Measurements from ENCODE around the gene COL23A1. TPM values are rescaled to one million over a fixed set of nuclear protein-coding genes. Genes with fewer than 3 reads are reported as not detected.

COL23A1 gene
- polyA plus RNA-seq, 1 donor (not counting 4 experiments of a cell fraction or from before 2014, with no cell fraction given): not detected

DNA sequence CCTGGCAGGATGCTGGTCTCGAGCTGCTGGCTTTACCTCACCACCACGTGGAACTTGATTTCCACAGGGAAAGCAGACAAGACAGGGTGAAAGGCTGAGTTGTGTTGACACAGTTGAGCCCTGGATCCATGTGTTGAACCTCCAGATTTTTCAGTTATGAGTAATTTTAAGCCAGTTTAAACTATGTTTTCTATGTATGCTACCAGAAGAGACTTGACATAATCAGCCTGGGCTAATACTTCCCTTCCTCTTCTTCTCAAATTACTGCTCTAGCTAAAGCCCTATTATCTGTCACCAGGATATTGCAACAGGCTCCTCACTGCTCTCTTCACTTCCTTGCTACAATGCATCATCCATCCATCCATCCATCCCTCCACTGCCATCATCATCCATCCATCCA is 345.6 kb downstream of the COL23A1 start:
- no peak for FAIRE-seq
- H3K9me3 ChIP-seq (ENCODE audit: control insufficient read depth, low read depth, low read length): no peaks in the 10 kb centered on the region
- H3K9me1 ChIP-seq (ENCODE audit: control insufficient read depth, extremely low read depth, insufficient read depth, low read length): no peaks in the 10 kb centered on the region
- H3K9ac ChIP-seq (ENCODE audit: control insufficient read depth, extremely low read depth, insufficient read depth, low read length): no peak overlapping the region
- H2AFZ ChIP-seq (ENCODE audit: control insufficient read depth, low read length): no peak overlapping the region
- no peaks in the 10 kb centered on the region for H3K36me3 ChIP-seq (ENCODE audit: control insufficient read depth in 2 of 2, extremely low read depth in 1 of 2, insufficient read depth in 2 of 2, low read length in 2 of 2)
- no peak overlapping the region for H3K27ac ChIP-seq (ENCODE audit: control insufficient read depth, insufficient read depth, low read length)
- no peak for TF ChIP-seq EZH2 (IDR thresholded peaks at IDR 0.05; ENCODE audit: low read length)
- no peak for TF ChIP-seq CTCF (optimal IDR thresholded peaks at IDR 0.05 in 1 of 3, IDR thresholded peaks at IDR 0.05 in 1 of 3, conservative IDR thresholded peaks at IDR 0.05 in 1 of 3; ENCODE audit: extremely low read depth in 1 of 3, insufficient read depth in 2 of 3, low read length in 3 of 3)
- no peak overlapping the region for H3K4me2 ChIP-seq (ENCODE audit: control insufficient read depth, extremely low read depth, insufficient read depth, low read depth, low read length)
- peaks cover 7% of the 10 kb centered on the region for H3K27me3 ChIP-seq (ENCODE audit: control insufficient read depth, extremely low read depth, insufficient read depth, low read length)
- no peak for DNase-seq (ENCODE audit: low read depth, low spot score)
- H4K20me1 ChIP-seq (ENCODE audit: control insufficient read depth, extremely low read depth, insufficient read depth, low read length): no peaks in the 10 kb centered on the region
- H3K4me1 ChIP-seq (ENCODE audit: control insufficient read depth, extremely low read depth, insufficient read depth, low read length): peaks cover 4% of the 10 kb centered on the region
- no peaks in the 10 kb centered on the region for H3K79me2 ChIP-seq (ENCODE audit: control insufficient read depth, insufficient read depth, low read length)
- no peak overlapping the region for H3K4me3 ChIP-seq (ENCODE audit: control insufficient read depth in 2 of 3, extremely low read depth in 1 of 3, insufficient read depth in 2 of 3, low read depth in 1 of 3, low read length in 3 of 3)
- dilution Hi-C loops (cut with MboI; ENCODE audit: extremely low pct_ligation_motif_present, low sequenced_read_pairs): no loop called here

DNA sequence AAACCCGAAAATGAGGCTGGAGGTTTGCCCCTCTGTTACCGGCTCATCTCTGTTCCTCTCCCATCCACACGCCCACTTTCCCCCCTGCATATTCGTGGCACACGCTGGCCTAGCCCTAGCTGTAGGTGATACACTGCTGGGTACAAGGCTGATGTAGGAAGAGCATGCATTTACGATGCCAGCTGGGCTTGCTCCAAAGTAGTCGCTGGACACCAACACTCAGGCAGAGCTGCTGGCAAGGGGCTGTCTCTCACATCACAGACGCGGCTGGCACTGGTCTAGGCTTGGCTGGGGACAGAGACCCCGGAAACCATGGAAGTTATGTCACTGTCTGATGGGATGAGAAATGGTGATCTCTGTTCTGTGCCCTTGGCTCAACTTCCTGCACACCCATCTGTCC is 347.8 kb downstream of the COL23A1 start:
- dilution Hi-C loops (cut with MboI; ENCODE audit: extremely low pct_ligation_motif_present, low sequenced_read_pairs): no loop called here
- DNase-seq (ENCODE audit: low read depth, low spot score): no peak
- TF ChIP-seq EZH2 (IDR thresholded peaks at IDR 0.05; ENCODE audit: low read length) (no peak), CTCF (optimal IDR thresholded peaks at IDR 0.05 in 1 of 3, IDR thresholded peaks at IDR 0.05 in 1 of 3, conservative IDR thresholded peaks at IDR 0.05 in 1 of 3; ENCODE audit: extremely low read depth in 1 of 3, insufficient read depth in 2 of 3, low read length in 3 of 3) (no peak)

More for the DNA sequence above, 347.8 kb downstream of the COL23A1 start:
- Histone ChIP-seq H3K79me2 (ENCODE audit: control insufficient read depth, insufficient read depth, low read length) (no peaks in the 10 kb centered on the region), H3K9me1 (ENCODE audit: control insufficient read depth, extremely low read depth, insufficient read depth, low read length) (no peaks in the 10 kb centered on the region), H3K36me3 (ENCODE audit: control insufficient read depth in 2 of 2, extremely low read depth in 1 of 2, insufficient read depth in 2 of 2, low read length in 2 of 2) (no peaks in the 10 kb centered on the region), H4K20me1 (ENCODE audit: control insufficient read depth, extremely low read depth, insufficient read depth, low read length) (no peaks in the 10 kb centered on the region), H3K27me3 (ENCODE audit: control insufficient read depth, extremely low read depth, insufficient read depth, low read length) (peaks cover 7% of the 10 kb centered on the region), H2AFZ (ENCODE audit: control insufficient read depth, low read length) (no peak overlapping the region), H3K4me3 (ENCODE audit: control insufficient read depth in 2 of 3, extremely low read depth in 1 of 3, insufficient read depth in 2 of 3, low read depth in 1 of 3, low read length in 3 of 3) (no peak overlapping the region), H3K4me2 (ENCODE audit: control insufficient read depth, extremely low read depth, insufficient read depth, low read depth, low read length) (no peak overlapping the region), H3K27ac (ENCODE audit: control insufficient read depth, insufficient read depth, low read length) (no peak overlapping the region), H3K4me1 (ENCODE audit: control insufficient read depth, extremely low read depth, insufficient read depth, low read length) (peaks cover 9% of the 10 kb centered on the region), H3K9ac (ENCODE audit: control insufficient read depth, extremely low read depth, insufficient read depth, low read length) (no peak overlapping the region), H3K9me3 (ENCODE audit: control insufficient read depth, low read depth, low read length) (no peaks in the 10 kb centered on the region)
- no peak for FAIRE-seq
